Neutrophil (primary cell): ENCODE measurements around the gene NCOA3.

Source experiments
- H3K27ac ChIP-seq: fragments of 200-600 bp; sonication (generic); 2 replicates; pipeline ENCODE4 v1.5.1; 2016; ENCODE audit warnings: mild to moderate bottlenecking, moderate library complexity
- H3K27me3 ChIP-seq: fragments of 200-600 bp; sonication (generic); 2 replicates; pipeline ENCODE4 v1.6.0; 2016; ENCODE audit warnings: mild to moderate bottlenecking
- H3K36me3 ChIP-seq: fragments of 200-600 bp; sonication (generic); 2 replicates; pipeline ENCODE4 v1.5.1; 2017
- H3K4me1 ChIP-seq, 2 experiments: fragments of 200-600 bp in 1 of 2; sonication (generic) in 1 of 2; 1 replicate in 1 of 2; 2 replicates in 1 of 2; pipeline versions ENCODE4 v1.5.1 to v1.6.1; 2013 to 2016; ENCODE audit warnings: low read depth in 1 of 2, low read length in 1 of 2, mild to moderate bottlenecking in 1 of 2, moderate library complexity in 1 of 2; ENCODE audit not compliant: control insufficient read depth in 1 of 2, insufficient read depth in 1 of 2
- H3K4me3 ChIP-seq, 2 experiments: fragments of 200-600 bp in 1 of 2; sonication (generic) in 1 of 2; 1 replicate in 1 of 2; 2 replicates in 1 of 2; pipeline ENCODE4 v1.5.1; 2013 to 2016; ENCODE audit warnings: low read depth in 1 of 2, low read length in 1 of 2, mild to moderate bottlenecking in 1 of 2, moderate library complexity in 1 of 2
- H3K9me3 ChIP-seq: fragments of 200-600 bp; sonication (generic); 2 replicates; pipeline ENCODE4 v1.5.1; 2016
- CTCF ChIP-seq: fragments of 200-600 bp; sonication (generic); IDR thresholded peaks from 2 replicates; pipeline ENCODE4 v1.5.1; 2016; ENCODE audit warnings: antibody characterized with exemption

Gene NCOA3

DNA sequence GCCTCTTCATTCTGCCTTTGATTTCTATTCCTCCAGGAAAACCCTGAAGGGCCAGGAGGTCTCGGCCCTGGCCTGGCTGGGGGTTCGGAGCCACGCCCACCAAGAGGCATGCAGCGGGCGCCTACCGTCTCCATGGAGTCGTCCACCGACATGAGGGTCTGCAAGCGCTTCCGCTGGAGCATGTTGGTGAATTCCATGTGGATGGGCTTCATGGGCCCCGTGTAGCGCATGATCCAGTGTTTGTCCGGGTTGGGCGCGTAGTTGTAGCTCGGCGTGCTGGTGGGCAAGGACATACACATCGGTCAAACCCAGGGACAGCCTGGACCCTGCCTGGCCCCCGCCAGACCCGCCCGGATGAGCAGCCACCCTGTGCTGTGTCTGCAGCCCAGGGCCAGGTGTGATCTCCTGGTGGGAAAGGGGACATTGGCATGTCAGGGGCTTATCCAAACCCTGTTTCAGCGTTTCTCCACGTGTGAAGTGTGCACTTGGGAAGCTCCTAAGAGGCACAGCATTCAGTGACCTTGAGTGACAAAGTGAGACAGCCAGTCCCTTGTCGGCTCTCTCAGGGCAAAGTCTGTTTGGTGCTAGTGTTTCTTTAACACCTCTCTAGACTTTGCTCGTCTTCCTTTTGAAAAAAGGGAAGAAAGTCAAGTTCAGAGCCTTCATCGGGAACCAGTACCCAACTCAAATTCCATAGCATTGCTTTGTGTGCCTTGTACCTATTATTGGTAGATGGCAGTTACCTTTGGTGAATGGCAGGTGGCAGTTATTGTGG, 182.8 kb downstream of the NCOA3 start:
- Histone ChIP-seq H3K4me1 (no peaks in the 10 kb centered on the region), H3K9me3 (no peaks in the 10 kb centered on the region), H3K27me3 (no peaks in the 10 kb centered on the region), H3K36me3 (peaks cover 86% of the 10 kb centered on the region), H3K4me3 (no peak overlapping the region), H3K27ac (no peak overlapping the region)
- no peak for TF ChIP-seq CTCF

GRCh38 chr20:47686545-47686944, 184.9 kb downstream of the NCOA3 start:
- H3K27me3 ChIP-seq: no peaks in the 10 kb centered on the region
- TF ChIP-seq CTCF: no peak
- H3K36me3 ChIP-seq: peaks cover 76% of the 10 kb centered on the region
- H3K4me3 ChIP-seq: no peak overlapping the region
- H3K27ac ChIP-seq: no peak overlapping the region
- no peaks in the 10 kb centered on the region for H3K9me3 ChIP-seq
- H3K4me1 ChIP-seq: no peaks in the 10 kb centered on the region

DNA sequence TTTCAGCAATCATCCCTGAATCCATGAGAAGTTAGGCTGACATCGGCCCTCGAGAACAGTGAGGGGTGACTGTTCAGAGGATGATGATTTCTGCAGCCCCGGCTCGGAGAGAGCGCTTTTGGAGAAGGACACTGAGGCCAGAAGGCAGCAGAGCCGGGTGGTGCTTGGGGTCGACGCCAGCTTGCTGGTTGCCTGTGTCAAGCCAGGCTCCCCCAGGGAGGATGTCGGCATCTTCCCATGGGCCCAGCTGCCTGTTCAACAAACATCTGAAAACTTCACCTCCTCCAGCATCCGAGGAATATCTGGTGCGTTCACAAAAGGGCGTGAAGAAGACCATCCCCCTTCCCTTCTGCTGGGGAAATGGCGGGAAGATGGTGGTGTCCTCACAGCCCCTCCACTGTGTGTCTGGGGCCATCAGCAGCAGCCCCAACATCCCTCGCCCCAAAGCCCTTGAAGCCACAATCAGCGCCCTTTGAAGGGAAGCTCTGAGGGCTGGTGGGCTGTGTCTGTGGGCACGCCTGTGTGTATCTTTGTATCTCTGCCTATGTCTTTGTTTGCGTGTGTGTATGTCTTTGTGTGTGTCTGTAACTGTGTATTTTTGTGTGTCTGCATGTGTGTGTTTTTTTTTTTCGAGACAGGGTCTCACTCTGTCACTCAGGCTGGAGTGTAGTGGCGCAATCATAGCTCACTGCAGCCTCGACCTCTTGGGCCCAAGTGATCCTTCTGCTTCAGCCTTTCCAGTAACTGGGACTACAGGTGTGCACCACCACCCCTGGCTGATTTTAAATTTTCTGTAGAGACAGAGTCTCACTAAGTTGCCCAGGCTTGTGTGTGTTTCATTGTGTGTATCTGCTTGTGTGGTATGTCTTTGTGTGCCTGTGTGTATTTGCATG, 185.7 kb downstream of the NCOA3 start:
- no peak overlapping the region for H3K27ac ChIP-seq
- H3K36me3 ChIP-seq: peaks cover 68% of the 10 kb centered on the region
- TF ChIP-seq CTCF: no peak
- no peak overlapping the region for H3K4me3 ChIP-seq
- no peaks in the 10 kb centered on the region for H3K4me1 ChIP-seq
- H3K27me3 ChIP-seq: no peaks in the 10 kb centered on the region
- H3K9me3 ChIP-seq: no peaks in the 10 kb centered on the region

GRCh38 chr20:47688385-47689381, 187.0 kb downstream of the NCOA3 start:
- no peaks in the 10 kb centered on the region for H3K4me1 ChIP-seq
- no peak overlapping the region for H3K27ac ChIP-seq
- peaks cover 55% of the 10 kb centered on the region for H3K36me3 ChIP-seq
- no peak overlapping the region for H3K4me3 ChIP-seq
- H3K27me3 ChIP-seq: no peaks in the 10 kb centered on the region
- no peaks in the 10 kb centered on the region for H3K9me3 ChIP-seq
- no peak for TF ChIP-seq CTCF

DNA sequence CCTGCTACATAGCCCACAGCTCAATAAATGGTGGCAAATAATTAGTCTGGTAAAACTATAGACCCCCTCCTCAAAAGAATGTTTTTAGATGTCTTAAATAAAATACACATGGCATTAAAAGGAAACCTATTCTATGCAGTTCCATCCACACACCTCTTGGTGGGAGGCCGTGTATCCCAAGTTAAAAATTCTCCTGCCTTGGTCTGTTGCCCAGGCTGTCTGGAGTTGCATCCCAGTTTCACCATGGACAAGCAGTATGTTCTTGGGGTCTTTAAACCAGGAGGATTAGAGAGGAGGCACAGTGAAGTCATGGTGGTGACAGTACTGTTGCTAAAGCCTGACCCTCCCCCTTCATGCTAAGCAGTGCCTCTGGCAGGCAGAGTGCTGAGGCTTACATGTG, 188.0 kb downstream of the NCOA3 start:
- no peaks in the 10 kb centered on the region for H3K27me3 ChIP-seq
- H3K4me3 ChIP-seq: no peak overlapping the region
- no peaks in the 10 kb centered on the region for H3K9me3 ChIP-seq
- H3K36me3 ChIP-seq: peaks cover 46% of the 10 kb centered on the region
- TF ChIP-seq CTCF: no peak
- H3K4me1 ChIP-seq: no peaks in the 10 kb centered on the region
- no peak overlapping the region for H3K27ac ChIP-seq
